HepG2 (cell line): ENCODE results near the gene LDLRAD4.

Experiments
- ASH2L ChIP-seq: fragments of 300-600, 200-600 bp; sonication (generic); IDR thresholded peaks from 2 replicates; pipeline ENCODE4 v1.7.0; 2017; ENCODE audit warnings: low read depth, mild to moderate bottlenecking, moderate library complexity, mixed read lengths, low read length; ENCODE audit not compliant: insufficient read length
- EZH2 ChIP-seq: conservative IDR thresholded peaks from 2 replicates; pipeline ENCODE4 v1.6.1; 2012; ENCODE audit warnings: mild to moderate bottlenecking, low read depth, low read length, moderate library complexity
- FOXJ3 ChIP-seq: sonication (generic); formaldehyde crosslinking; IDR thresholded peaks from 2 replicates; pipeline ENCODE4 v1.4.0; 2020; ENCODE audit warnings: missing genetic modification reagents, mild to moderate bottlenecking, borderline replicate concordance
- FOXK2 ChIP-seq: fragments of 450-650 bp; IDR thresholded peaks from 2 replicates; pipeline ENCODE4 v1.6.1; 2016
- TOE1 ChIP-seq: sonication (generic); formaldehyde crosslinking; IDR thresholded peaks from 2 replicates; pipeline ENCODE4 v1.4.0; 2020; ENCODE audit warnings: mild to moderate bottlenecking, missing genetic modification reagents
- TF ChIP-seq, protein P1 (sequence below): sonication (generic); formaldehyde crosslinking; IDR thresholded peaks from 2 replicates; pipeline ENCODE4 v1.5.0; 2020; ENCODE audit warnings: mild to moderate bottlenecking, missing genetic modification reagents, moderate library complexity
- TF ChIP-seq, protein P2 (sequence below): sonication (generic); formaldehyde crosslinking; conservative IDR thresholded peaks from 2 replicates; pipeline ENCODE4 v1.4.0; 2020; ENCODE audit warnings: missing genetic modification reagents
- TF ChIP-seq, protein P3 (sequence below): IDR thresholded peaks from 2 replicates; pipeline ENCODE4 v1.6.1; 2016; ENCODE audit warnings: low read depth

DNA sequence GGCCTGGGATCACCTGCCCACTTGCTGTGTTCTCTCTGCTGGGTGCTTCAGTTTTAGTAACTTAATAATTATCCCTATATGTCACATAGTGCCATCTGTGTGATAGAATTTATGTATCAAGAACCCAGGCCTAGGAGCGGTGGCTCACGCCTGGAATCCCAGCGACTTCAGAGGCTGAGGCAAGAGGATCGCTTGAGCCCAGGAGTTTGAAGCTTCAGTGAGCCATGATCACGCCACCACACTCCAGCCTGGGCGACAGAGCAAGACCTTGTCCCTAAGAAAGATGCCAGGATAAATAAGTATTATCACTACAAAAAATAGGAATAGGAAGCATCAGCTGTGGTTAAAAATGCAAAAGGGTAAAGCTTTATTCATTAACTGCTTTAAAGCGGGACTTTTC lies 267.0 kb downstream of the LDLRAD4 start:
- TF ChIP-seq, protein P1, sequence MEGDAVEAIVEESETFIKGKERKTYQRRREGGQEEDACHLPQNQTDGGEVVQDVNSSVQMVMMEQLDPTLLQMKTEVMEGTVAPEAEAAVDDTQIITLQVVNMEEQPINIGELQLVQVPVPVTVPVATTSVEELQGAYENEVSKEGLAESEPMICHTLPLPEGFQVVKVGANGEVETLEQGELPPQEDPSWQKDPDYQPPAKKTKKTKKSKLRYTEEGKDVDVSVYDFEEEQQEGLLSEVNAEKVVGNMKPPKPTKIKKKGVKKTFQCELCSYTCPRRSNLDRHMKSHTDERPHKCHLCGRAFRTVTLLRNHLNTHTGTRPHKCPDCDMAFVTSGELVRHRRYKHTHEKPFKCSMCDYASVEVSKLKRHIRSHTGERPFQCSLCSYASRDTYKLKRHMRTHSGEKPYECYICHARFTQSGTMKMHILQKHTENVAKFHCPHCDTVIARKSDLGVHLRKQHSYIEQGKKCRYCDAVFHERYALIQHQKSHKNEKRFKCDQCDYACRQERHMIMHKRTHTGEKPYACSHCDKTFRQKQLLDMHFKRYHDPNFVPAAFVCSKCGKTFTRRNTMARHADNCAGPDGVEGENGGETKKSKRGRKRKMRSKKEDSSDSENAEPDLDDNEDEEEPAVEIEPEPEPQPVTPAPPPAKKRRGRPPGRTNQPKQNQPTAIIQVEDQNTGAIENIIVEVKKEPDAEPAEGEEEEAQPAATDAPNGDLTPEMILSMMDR (CRISPR knock-in tag), result no peak
- TF ChIP-seq FOXJ3 (no peak), TOE1 (CRISPR knock-in tag) (no peak), EZH2 (no peak), ASH2L (no peak), FOXK2 (no peak)
- TF ChIP-seq, protein P2, sequence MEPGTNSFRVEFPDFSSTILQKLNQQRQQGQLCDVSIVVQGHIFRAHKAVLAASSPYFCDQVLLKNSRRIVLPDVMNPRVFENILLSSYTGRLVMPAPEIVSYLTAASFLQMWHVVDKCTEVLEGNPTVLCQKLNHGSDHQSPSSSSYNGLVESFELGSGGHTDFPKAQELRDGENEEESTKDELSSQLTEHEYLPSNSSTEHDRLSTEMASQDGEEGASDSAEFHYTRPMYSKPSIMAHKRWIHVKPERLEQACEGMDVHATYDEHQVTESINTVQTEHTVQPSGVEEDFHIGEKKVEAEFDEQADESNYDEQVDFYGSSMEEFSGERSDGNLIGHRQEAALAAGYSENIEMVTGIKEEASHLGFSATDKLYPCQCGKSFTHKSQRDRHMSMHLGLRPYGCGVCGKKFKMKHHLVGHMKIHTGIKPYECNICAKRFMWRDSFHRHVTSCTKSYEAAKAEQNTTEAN (CRISPR knock-in tag), result no peak
- TF ChIP-seq, protein P3, sequence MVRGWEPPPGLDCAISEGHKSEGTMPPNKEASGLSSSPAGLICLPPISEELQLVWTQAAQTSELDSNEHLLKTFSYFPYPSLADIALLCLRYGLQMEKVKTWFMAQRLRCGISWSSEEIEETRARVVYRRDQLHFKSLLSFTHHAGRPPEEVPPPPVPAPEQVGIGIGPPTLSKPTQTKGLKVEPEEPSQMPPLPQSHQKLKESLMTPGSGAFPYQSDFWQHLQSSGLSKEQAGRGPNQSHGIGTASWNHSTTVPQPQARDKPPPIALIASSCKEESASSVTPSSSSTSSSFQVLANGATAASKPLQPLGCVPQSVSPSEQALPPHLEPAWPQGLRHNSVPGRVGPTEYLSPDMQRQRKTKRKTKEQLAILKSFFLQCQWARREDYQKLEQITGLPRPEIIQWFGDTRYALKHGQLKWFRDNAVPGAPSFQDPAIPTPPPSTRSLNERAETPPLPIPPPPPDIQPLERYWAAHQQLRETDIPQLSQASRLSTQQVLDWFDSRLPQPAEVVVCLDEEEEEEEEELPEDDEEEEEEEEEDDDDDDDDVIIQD, result no peak
